Keratinocyte (primary cell): Measurements from ENCODE around the gene FXN. TPM values are rescaled to one million over a fixed set of nuclear protein-coding genes. Genes with fewer than 3 reads are reported as not detected.

Experiments
- DNase-seq: peaks from one replicate; pipeline ENCODE4 v3.0.0-alpha.2; 2011; ENCODE audit warnings: low read depth, missing footprints, low spot score
- FAIRE-seq: peaks from 2 replicates; lab custom pipeline; 2011; peaks lifted over from hg19 to GRCh38; lab: Jason Lieb, UNC
- H2AFZ ChIP-seq: 2 replicates; pipeline ENCODE4 v1.6.0; 2012; ENCODE audit warnings: low read length, control low read depth, inconsistent platforms; ENCODE audit not compliant: control insufficient read depth
- H3K27ac ChIP-seq: 2 replicates; pipeline ENCODE4 v1.5.1; 2011; ENCODE audit warnings: low read length; ENCODE audit not compliant: control insufficient read depth, insufficient read depth
- H3K27me3 ChIP-seq: 3 replicates; pipeline ENCODE4 v1.6.0; 2011; ENCODE audit warnings: low read length; ENCODE audit not compliant: control insufficient read depth, insufficient read depth; ENCODE audit errors: extremely low read depth
- H3K36me3 ChIP-seq, 2 experiments: 2 replicates in 1 of 2; 3 replicates in 1 of 2; pipeline ENCODE4 v1.5.1; 2011; ENCODE audit warnings: low read length in 2 of 2, mild to moderate bottlenecking in 1 of 2; ENCODE audit not compliant: control insufficient read depth in 2 of 2, insufficient read depth in 2 of 2; ENCODE audit errors: extremely low read depth in 1 of 2
- H3K4me1 ChIP-seq: 3 replicates; pipeline ENCODE4 v1.5.1; 2011; ENCODE audit warnings: low read length; ENCODE audit not compliant: control insufficient read depth, insufficient read depth; ENCODE audit errors: extremely low read depth
- H3K4me2 ChIP-seq: 3 replicates; pipeline ENCODE4 v1.6.0; 2011; ENCODE audit warnings: low read depth, low read length; ENCODE audit not compliant: control insufficient read depth, insufficient read depth; ENCODE audit errors: extremely low read depth
- H3K4me3 ChIP-seq, 3 experiments: fragments of 200-600 bp in 1 of 3; sonication (generic) in 1 of 3; 2 replicates in 2 of 3; 3 replicates in 1 of 3; pipeline ENCODE4 v1.5.1; 2011 to 2016; ENCODE audit warnings: low read length in 3 of 3, mild to moderate bottlenecking in 3 of 3, control low read depth in 2 of 3, inconsistent platforms in 1 of 3, low read depth in 1 of 3, mixed read lengths in 1 of 3, mixed run types in 1 of 3, moderate library complexity in 1 of 3; ENCODE audit not compliant: control insufficient read depth in 2 of 3, insufficient read depth in 2 of 3; ENCODE audit errors: extremely low read depth in 1 of 3
- H3K79me2 ChIP-seq: 2 replicates; pipeline ENCODE4 v1.6.0; 2012; ENCODE audit warnings: low read length; ENCODE audit not compliant: control insufficient read depth, insufficient read depth
- H3K9ac ChIP-seq: 3 replicates; pipeline ENCODE4 v1.6.0; 2011; ENCODE audit warnings: low read length; ENCODE audit not compliant: control insufficient read depth, insufficient read depth; ENCODE audit errors: extremely low read depth
- H3K9me1 ChIP-seq: 3 replicates; pipeline ENCODE4 v1.6.0; 2011; ENCODE audit warnings: low read length; ENCODE audit not compliant: control insufficient read depth, insufficient read depth; ENCODE audit errors: extremely low read depth
- H3K9me3 ChIP-seq: 2 replicates; pipeline ENCODE4 v1.5.1; 2012; ENCODE audit warnings: low read depth, low read length; ENCODE audit not compliant: control insufficient read depth
- H4K20me1 ChIP-seq: 3 replicates; pipeline ENCODE4 v1.6.0; 2011; ENCODE audit warnings: low read length; ENCODE audit not compliant: control insufficient read depth, insufficient read depth; ENCODE audit errors: extremely low read depth
- CTCF ChIP-seq, 3 experiments: IDR thresholded peaks in 1 of 3; conservative IDR thresholded peaks in 1 of 3; optimal IDR thresholded peaks in 1 of 3; 2 replicates in 2 of 3; 3 replicates in 1 of 3; pipeline versions ENCODE3 to v1.5.1; 2011; ENCODE audit warnings: low read length in 3 of 3, mild to moderate bottlenecking in 3 of 3, moderate library complexity in 2 of 3, control low read depth in 1 of 3, inconsistent platforms in 1 of 3; ENCODE audit not compliant: insufficient read depth in 2 of 3; ENCODE audit errors: extremely low read depth in 1 of 3
- EZH2 ChIP-seq: IDR thresholded peaks from one replicate; pipeline ENCODE4 v1.6.1; 2012; ENCODE audit warnings: inconsistent platforms, mild to moderate bottlenecking, low read length, moderate library complexity
- dilution Hi-C: fragments of 300-500 bp; cut with MboI; formaldehyde crosslinking; loops from one replicate; pipeline ENCODE4 v1.7.0; 2020; ENCODE audit warnings: low sequenced_read_pairs; ENCODE audit not compliant: extremely low pct_ligation_motif_present
- polyA plus RNA-seq, 5 experiments: library from polyadenylated mRNA; depleted of rRNA in 3 of 5; stranded (reverse) in 3 of 5; stranded (forward) in 1 of 5; unstranded in 1 of 5; fragments of >200 nt; gene quantifications; 1 replicate in 1 of 5; 2 replicates in 3 of 5; 3 replicates in 1 of 5; pipeline versions ENCODE4 v1.2.1 to v1.2.3, GENCODE V29; 2011 to 2012; ENCODE audit warnings: missing spikeins in 2 of 5, low read depth in 1 of 5, low replicate concordance in 1 of 5

Gene FXN
- polyA plus RNA-seq, 1 donor (not counting 4 experiments of a cell fraction or from before 2014, with no cell fraction given), result 24.3 TPM

- dilution Hi-C loops, result no loop called here
- no peak overlapping the region for H3K27ac ChIP-seq
These were observed 43.6 kb downstream of the FXN start for GRCh38 chr9:69079186-69079585.

GRCh38 chr9:69081261-69081660 is 45.7 kb downstream of the FXN start:
- H3K4me3 ChIP-seq, result no peak overlapping the region
- dilution Hi-C loops, result no loop called here
- H3K79me2 ChIP-seq, result no peaks in the 10 kb centered on the region
- no peaks in the 10 kb centered on the region for H4K20me1 ChIP-seq
- FAIRE-seq, result no peak
- H3K9me1 ChIP-seq, result no peaks in the 10 kb centered on the region
- no peak overlapping the region for H3K27ac ChIP-seq
- no peaks in the 10 kb centered on the region for H3K27me3 ChIP-seq
- no peak overlapping the region for H3K4me2 ChIP-seq
- TF ChIP-seq EZH2, result no peak
- no peak for DNase-seq
- H3K4me1 ChIP-seq, result no peaks in the 10 kb centered on the region
- H3K9me3 ChIP-seq, result no peaks in the 10 kb centered on the region
- no peak overlapping the region for H2AFZ ChIP-seq
- no peaks in the 10 kb centered on the region for H3K36me3 ChIP-seq
- H3K9ac ChIP-seq, result no peak overlapping the region

More at GRCh38 chr9:69079186-69079585, 43.6 kb downstream of the FXN start:
- DNase-seq (no peak), FAIRE-seq (no peak)
- Histone ChIP-seq H2AFZ (no peak overlapping the region), H3K79me2 (no peaks in the 10 kb centered on the region), H3K9ac (no peak overlapping the region), H3K9me1 (no peaks in the 10 kb centered on the region), H3K4me1 (no peaks in the 10 kb centered on the region), H3K4me3 (no peak overlapping the region), H3K27me3 (no peaks in the 10 kb centered on the region), H3K9me3 (no peaks in the 10 kb centered on the region), H4K20me1 (no peaks in the 10 kb centered on the region), H3K4me2 (no peak overlapping the region), H3K36me3 (no peaks in the 10 kb centered on the region)
- no peak for TF ChIP-seq CTCF (optimal IDR thresholded peaks at IDR 0.05 in 1 of 3, IDR thresholded peaks at IDR 0.05 in 1 of 3, conservative IDR thresholded peaks at IDR 0.05 in 1 of 3; ENCODE audit: extremely low read depth in 1 of 3, insufficient read depth in 2 of 3, low read length in 3 of 3)
- TF ChIP-seq EZH2, result no peak

- dilution Hi-C loops, result no loop called here
- no peak overlapping the region for H3K4me2 ChIP-seq
- H4K20me1 ChIP-seq, result no peaks in the 10 kb centered on the region
- H3K4me3 ChIP-seq, result no peak overlapping the region
- H2AFZ ChIP-seq, result no peak overlapping the region
- FAIRE-seq, result no peak
- no peaks in the 10 kb centered on the region for H3K36me3 ChIP-seq
- H3K9me3 ChIP-seq, result no peaks in the 10 kb centered on the region
- H3K79me2 ChIP-seq, result no peaks in the 10 kb centered on the region
- no peaks in the 10 kb centered on the region for H3K27me3 ChIP-seq
- no peak overlapping the region for H3K27ac ChIP-seq
- H3K4me1 ChIP-seq, result no peaks in the 10 kb centered on the region
- no peak for DNase-seq
- TF ChIP-seq CTCF (optimal IDR thresholded peaks at IDR 0.05 in 1 of 3, IDR thresholded peaks at IDR 0.05 in 1 of 3, conservative IDR thresholded peaks at IDR 0.05 in 1 of 3; ENCODE audit: extremely low read depth in 1 of 3, insufficient read depth in 2 of 3, low read length in 3 of 3), result no peak
- no peak for TF ChIP-seq EZH2
- no peak overlapping the region for H3K9ac ChIP-seq
- no peaks in the 10 kb centered on the region for H3K9me1 ChIP-seq
These were observed 47.8 kb downstream of the FXN start for GRCh38 chr9:69083321-69083720.
